Heart right ventricle (tissue), 16 donors: ENCODE results near the gene MAGEA10. TPM values are rescaled to one million over a fixed set of nuclear protein-coding genes. Genes with fewer than 3 reads are reported as not detected.

Experiments
- ATAC-seq, 8 donors: fragments of 200-7000 bp; cut with Tn5 transposase; one replicate each; pipeline ENCODE4 v1.9.1; 2020; ENCODE audit warnings: mild to moderate bottlenecking in 8 of 8, moderate library complexity in 8 of 8, moderate number of reproducible peaks in 1 of 8
- DNase-seq, 2 donors: peaks; one replicate each; pipeline ENCODE4 v3.0.0-alpha.2; 2020
- H3K27ac ChIP-seq, 10 donors: fragments of 200-600 bp; sonication (generic) in 2 of 10; one replicate each; pipeline versions ENCODE4 v1.5.0 to v1.8.0; 2020 to 2022; ENCODE audit warnings: mild to moderate bottlenecking in 3 of 10
- H3K27me3 ChIP-seq, 7 donors: fragments of 200-600 bp; one replicate each; pipeline ENCODE4 v1.8.0; 2021 to 2022; ENCODE audit warnings: mild to moderate bottlenecking in 2 of 7
- H3K36me3 ChIP-seq, 9 donors: fragments of 200-600 bp; sonication (generic) in 1 of 9; one replicate each; pipeline versions ENCODE4 v1.5.0 to v1.8.0; 2020 to 2022; ENCODE audit warnings: mild to moderate bottlenecking in 2 of 9
- H3K4me1 ChIP-seq, 9 donors: fragments of 200-600 bp; sonication (generic) in 1 of 9; one replicate each; pipeline versions ENCODE4 v1.5.0 to v1.8.0; 2020 to 2022; ENCODE audit warnings: mild to moderate bottlenecking in 4 of 9
- H3K4me3 ChIP-seq, 10 donors: fragments of 200-600 bp; sonication (generic) in 2 of 10; one replicate each; pipeline versions ENCODE4 v1.5.0 to v1.8.0; 2020 to 2022; ENCODE audit warnings: mild to moderate bottlenecking in 7 of 10, moderate library complexity in 2 of 10
- H3K9me3 ChIP-seq, 11 donors: fragments of 200-600 bp in 10 of 11; sonication (generic) in 2 of 11; one replicate each; pipeline versions ENCODE4 v1.5.0 to v1.8.0; 2013 to 2022; ENCODE audit warnings: mild to moderate bottlenecking in 2 of 11, control low read depth in 1 of 11, moderate library complexity in 1 of 11
- WGBS, 2 donors: extraction: QIAGEN DNeasy Blood & Tissue Kit; methylation state at CpG; one replicate each; pipeline ENCODE4 v1.1.7; 2013; ENCODE audit warnings: inconsistent platforms in 1 of 2; 5-methylcytosine and 5-hydroxymethylcytosine counted together
- intact Hi-C, 10 donors: fragments of 100-400 bp; cut with DNase I; formaldehyde crosslinking; loops; one replicate each; pipeline versions ENCODE4 v1.11.1 to v1.14.2; 2022
- polyA plus RNA-seq, 2 donors: library from polyadenylated mRNA; stranded (reverse); fragments of 200-250 nt; gene quantifications; one replicate each; pipeline ENCODE4 v1.2.3, GENCODE V29; 2013
- total RNA-seq, 10 donors: library from RNA; stranded (reverse); fragmentation: NEBNext Ultra II Directional in 3 of 10; extraction: Animal tissue kit (Norgen Biotek cat#: 25700) in 3 of 10; gene quantifications; one replicate each; pipeline versions ENCODE4 v1.2.1 to v1.2.4, GENCODE V29; 2021 to 2023
- TF ChIP-seq, protein P1 (sequence below), 9 donors: fragments of 200-600 bp; sonication (generic) in 2 of 9; IDR thresholded peaks; one replicate each; pipeline versions ENCODE4 v1.5.0 to v1.8.0; 2021 to 2022; ENCODE audit warnings: antibody characterized with exemption in 9 of 9, mild to moderate bottlenecking in 5 of 9, moderate library complexity in 1 of 9
- donor health status: Arrhythmogenic right ventricular cardiomyopathy.
- donor health status: ischemic (EF 13 %, LVEDD 7.1; RV severe dilation, severe dysfunction).
- donor health status: healthy with polysubstance abuse.
- donor health status: DM: no; HTN: yes; CAD: no.
- donor health status: DM: no; HTN: no; CAD: no.
- donor health status: ischemic (EF 25% LVEDD 6.9; RV normal size, moderate dysfunction).
- donor health status: ischemic (EF 25% LVEDD 5.7; RV mildly dilated, moderate dysfunction).
- donor health status: healthy.
- donor health status: DM: yes; HTN: yes; CAD: no.
- donor health status: Ischemic cardiomyopathy.
- donor health status: ischemic (EF 35%, LVEDD 5.7; RV mildly dilated, moderate dysfunction).
- donor health status: nonischemic (EF 11% LVEDD 7.7; RV severe dilation, severe dysfunction).
- donor health status: DM: yes; HTN: yes; CAD: no.
- donor health status: PGD.
- donor health status: ischemic (EF 29% LVEDD 5.4; RV normal size, mild dysfunction).
- donor health status: nonischemic (EF 23%, LVEDD 6.1; RV moderate dilation, normal function).

The MAGEA10 gene
- total and polyA plus RNA-seq, 12 donors, result not detected

DNA sequence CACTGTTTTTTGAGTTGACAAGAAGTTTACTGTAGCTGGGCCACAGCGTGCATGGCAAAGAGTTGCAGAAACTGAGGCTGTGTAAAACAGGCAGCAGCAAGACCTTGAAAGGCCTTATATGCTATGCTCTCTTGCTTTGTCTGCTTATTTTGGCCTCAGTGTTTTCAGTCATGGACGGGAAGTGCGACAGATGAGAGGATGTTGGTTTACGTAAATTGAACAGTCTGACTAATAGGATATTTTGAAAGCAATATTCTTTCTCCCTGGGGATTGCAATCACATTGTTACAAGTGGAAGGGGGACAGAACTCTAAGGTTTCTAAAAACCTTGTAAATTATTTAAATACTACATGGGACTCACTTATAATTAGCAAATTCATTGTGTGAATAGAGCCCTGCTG, 32.2 kb upstream of the MAGEA10 start:
- Histone ChIP-seq H3K27ac (peak overlapping the region in 5 of 10 donors; percentile 9 to 65 (median 21)), H3K27me3 (no peaks in the 10 kb centered on the region), H3K9me3 (peaks cover 0 to 4% (median 0%) of the 10 kb centered on the region in 11 donors), H3K4me1 (no peaks in the 10 kb centered on the region), H3K36me3 (no peaks in the 10 kb centered on the region), H3K4me3 (no peak overlapping the region)
- intact Hi-C loops, result no loop called here
- TF ChIP-seq, protein P1, sequence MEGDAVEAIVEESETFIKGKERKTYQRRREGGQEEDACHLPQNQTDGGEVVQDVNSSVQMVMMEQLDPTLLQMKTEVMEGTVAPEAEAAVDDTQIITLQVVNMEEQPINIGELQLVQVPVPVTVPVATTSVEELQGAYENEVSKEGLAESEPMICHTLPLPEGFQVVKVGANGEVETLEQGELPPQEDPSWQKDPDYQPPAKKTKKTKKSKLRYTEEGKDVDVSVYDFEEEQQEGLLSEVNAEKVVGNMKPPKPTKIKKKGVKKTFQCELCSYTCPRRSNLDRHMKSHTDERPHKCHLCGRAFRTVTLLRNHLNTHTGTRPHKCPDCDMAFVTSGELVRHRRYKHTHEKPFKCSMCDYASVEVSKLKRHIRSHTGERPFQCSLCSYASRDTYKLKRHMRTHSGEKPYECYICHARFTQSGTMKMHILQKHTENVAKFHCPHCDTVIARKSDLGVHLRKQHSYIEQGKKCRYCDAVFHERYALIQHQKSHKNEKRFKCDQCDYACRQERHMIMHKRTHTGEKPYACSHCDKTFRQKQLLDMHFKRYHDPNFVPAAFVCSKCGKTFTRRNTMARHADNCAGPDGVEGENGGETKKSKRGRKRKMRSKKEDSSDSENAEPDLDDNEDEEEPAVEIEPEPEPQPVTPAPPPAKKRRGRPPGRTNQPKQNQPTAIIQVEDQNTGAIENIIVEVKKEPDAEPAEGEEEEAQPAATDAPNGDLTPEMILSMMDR (IDR thresholded peaks at IDR 0.05), result no peak
- WGBS, 2 donors, result 54 to 68% methylated on average over 4 of the region's 4 CpGs
- ATAC-seq, result peak in 5 of 8 donors; percentile 39 to 84 (median 79)
- DNase-seq, result peak in 1 of 2 donors; percentile 4

DNA sequence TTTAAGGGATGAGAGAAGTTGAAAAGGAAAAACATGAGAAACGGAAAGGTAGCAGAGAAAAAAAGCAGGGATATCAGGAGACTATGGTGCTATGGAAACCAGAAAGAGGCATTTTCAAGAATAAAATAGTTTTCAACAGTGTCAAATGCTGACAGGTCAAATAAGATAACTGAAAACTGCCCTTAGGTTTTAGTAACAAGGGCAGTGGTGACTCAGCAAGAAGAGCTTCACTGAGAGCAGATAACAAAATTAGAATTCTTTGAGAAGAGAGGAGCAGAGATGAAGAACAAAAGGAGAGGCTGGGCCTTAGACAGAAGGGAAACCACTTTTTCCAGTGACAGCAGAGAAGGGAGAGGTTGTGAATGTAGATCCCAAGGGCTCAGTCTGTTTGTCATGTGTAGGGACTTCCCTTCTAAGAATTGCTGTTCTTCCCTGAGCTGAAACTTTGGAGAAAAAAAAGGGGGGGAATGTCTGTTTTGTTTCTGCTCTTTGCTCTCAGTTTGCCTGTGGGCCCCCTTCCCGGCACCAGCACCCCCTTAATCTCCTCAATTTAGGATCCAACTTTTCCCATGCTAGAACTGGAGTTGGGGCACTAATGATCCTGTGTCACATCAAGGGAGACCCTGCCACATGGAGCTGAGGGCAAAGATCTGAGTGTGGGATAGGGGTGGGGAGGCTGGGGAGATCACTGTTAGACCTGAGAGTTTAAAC, 26.8 kb upstream of the MAGEA10 start:
- H3K9me3 ChIP-seq, result no peaks in the 10 kb centered on the region
- no peaks in the 10 kb centered on the region for H3K4me1 ChIP-seq
- intact Hi-C loops, result no loop called here
- H3K36me3 ChIP-seq, result no peaks in the 10 kb centered on the region
- H3K4me3 ChIP-seq, result no peak overlapping the region
- 71 to 83% methylated on average over 2 of the region's 2 CpGs for WGBS, 2 donors
- TF ChIP-seq, protein P1 (IDR thresholded peaks at IDR 0.05), result no peak
- ATAC-seq (no peak), DNase-seq (no peak)
- H3K27me3 ChIP-seq, result no peaks in the 10 kb centered on the region
- no peak overlapping the region for H3K27ac ChIP-seq

DNA sequence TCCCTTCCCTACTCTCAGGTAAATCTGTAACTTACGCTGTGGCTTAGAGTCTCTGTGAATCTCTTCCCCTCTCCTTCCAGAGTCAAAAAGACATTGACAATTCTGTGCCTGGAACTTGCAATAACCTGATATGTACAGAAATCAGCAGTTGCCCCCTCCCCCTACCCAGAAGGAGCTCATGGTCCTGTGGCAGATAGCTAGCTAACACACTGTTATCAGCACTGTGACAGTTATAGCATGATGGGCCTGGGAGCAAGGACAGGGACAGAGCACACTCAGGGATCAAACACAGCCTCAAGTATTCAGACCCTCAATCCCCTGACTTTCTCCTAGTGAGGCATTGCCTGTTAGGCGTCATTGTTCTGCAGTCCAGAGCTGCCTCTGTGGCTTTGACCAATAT, 18.7 kb upstream of the MAGEA10 start:
- no peak for DNase-seq
- Histone ChIP-seq H3K27me3 (no peaks in the 10 kb centered on the region), H3K9me3 (no peaks in the 10 kb centered on the region), H3K36me3 (no peaks in the 10 kb centered on the region), H3K4me3 (no peak overlapping the region), H3K27ac (no peak overlapping the region), H3K4me1 (no peaks in the 10 kb centered on the region)
- TF ChIP-seq, protein P1 (IDR thresholded peaks at IDR 0.05), result no peak
- intact Hi-C loops, result loop anchor here in 1 of 10 donors (1.0 kb wide), 1 partner anchor 18 kb away; no protein-coding TSS in a partner anchor
- WGBS, 2 donors, result 54 to 74% methylated on average over 2 of the region's 2 CpGs
- no peak for ATAC-seq

DNA sequence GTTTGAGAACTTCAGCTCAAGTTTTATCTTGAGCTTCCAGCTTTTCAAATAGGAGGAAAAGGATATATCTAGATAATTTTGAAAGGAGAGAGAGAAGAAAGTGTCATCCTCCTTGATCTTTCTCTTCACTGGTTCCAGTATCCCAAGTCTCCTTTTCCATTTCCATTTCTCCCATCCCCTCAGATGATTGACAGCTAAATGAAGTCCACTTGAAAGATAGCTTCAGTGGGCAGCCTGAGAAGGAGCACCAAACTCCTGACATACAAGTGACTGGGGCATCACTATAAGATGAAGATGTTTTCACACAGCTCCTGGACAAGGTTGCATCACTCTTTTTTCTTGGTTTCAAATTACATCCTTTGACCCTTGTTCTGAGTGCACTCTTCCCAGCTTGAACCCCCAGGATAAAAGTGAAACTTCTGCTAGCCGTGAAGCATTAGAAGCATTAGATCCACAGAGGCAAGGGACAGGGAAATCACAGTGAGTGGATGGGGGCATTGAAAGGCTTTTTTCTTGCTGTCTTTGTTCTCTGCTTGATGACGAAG, 17.5 kb upstream of the MAGEA10 start:
- Histone ChIP-seq H3K9me3 (no peaks in the 10 kb centered on the region), H3K4me1 (no peaks in the 10 kb centered on the region), H3K36me3 (no peaks in the 10 kb centered on the region), H3K27ac (no peak overlapping the region), H3K27me3 (no peaks in the 10 kb centered on the region), H3K4me3 (no peak overlapping the region)
- TF ChIP-seq, protein P1 (IDR thresholded peaks at IDR 0.05), result no peak
- no peak for ATAC-seq
- intact Hi-C loops, result no loop called here
- DNase-seq, result no peak
- 23 to 83% methylated on average over 2 of the region's 2 CpGs for WGBS, 2 donors
